Epithelial cell of esophagus (primary cell): ENCODE data around the gene TDRD7.
A peak's percentile ranks its signal among the peaks of the same experiment; 100 is the strongest.

ENCODE experiments used
- DNase-seq: peaks from one replicate; pipeline ENCODE4 v3.0.0; 2010; ENCODE audit warnings: low read depth
- H3K4me3 ChIP-seq: 2 replicates; pipeline ENCODE4 v1.5.1; 2011; ENCODE audit warnings: mild to moderate bottlenecking, low read length, control low read depth
- TF ChIP-seq, protein P1 (sequence below): IDR thresholded peaks from 2 replicates; pipeline ENCODE4 v1.5.1; 2011; ENCODE audit warnings: low read depth, mild to moderate bottlenecking, low read length, control low read depth, inconsistent platforms; ENCODE audit not compliant: insufficient read depth; ENCODE audit errors: missing control alignments

TDRD7 gene

DNA sequence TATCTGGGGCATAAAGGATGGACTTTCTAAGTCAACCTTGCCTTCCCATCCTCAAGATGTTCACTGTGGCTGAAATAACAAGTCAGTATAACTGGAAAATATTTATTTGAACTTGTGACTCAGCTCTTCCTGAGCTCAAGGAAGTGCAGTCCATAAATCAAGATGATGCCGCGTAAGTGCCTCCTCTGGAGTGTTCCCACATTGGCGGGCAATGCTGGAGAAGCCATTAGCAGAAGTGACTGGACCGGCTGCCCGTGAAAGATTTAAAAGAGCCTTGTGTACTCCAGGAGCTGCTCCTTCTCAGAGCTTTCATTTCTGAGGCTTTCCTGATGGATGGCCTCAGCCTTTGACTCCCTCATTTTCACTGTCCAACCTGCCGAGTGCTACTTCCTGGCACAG, 107.0 kb downstream of the TDRD7 start:
- DNase-seq: peak; percentile 10
- no peak overlapping the region for H3K4me3 ChIP-seq
- TF ChIP-seq, protein P1, sequence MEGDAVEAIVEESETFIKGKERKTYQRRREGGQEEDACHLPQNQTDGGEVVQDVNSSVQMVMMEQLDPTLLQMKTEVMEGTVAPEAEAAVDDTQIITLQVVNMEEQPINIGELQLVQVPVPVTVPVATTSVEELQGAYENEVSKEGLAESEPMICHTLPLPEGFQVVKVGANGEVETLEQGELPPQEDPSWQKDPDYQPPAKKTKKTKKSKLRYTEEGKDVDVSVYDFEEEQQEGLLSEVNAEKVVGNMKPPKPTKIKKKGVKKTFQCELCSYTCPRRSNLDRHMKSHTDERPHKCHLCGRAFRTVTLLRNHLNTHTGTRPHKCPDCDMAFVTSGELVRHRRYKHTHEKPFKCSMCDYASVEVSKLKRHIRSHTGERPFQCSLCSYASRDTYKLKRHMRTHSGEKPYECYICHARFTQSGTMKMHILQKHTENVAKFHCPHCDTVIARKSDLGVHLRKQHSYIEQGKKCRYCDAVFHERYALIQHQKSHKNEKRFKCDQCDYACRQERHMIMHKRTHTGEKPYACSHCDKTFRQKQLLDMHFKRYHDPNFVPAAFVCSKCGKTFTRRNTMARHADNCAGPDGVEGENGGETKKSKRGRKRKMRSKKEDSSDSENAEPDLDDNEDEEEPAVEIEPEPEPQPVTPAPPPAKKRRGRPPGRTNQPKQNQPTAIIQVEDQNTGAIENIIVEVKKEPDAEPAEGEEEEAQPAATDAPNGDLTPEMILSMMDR: no peak

DNA sequence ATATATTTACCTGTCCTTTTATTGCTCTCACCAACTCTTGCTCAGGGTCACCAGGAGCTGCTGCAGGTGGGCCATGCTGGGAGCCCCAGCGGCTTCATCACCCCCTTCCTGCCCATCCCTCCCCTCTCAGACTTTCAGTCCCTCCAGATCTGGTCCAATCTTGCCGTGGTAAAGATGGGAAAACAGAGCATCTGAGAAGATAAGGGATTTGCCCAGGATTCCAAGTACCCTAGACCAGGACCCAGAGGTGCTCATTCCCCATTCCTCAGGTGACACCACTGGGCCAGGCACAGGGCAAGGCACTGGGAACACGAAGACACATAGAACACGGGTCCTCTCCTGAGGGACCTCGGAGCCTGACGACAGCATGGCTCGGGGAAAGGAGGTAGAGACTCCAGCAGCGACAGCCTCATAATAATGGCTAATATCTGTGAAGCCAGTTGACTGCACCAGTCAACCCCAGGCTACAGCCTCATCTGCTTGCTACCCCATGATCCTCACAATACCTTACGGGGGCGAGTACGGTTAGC, 107.6 kb downstream of the TDRD7 start:
- TF ChIP-seq, protein P1: no peak
- H3K4me3 ChIP-seq: no peak overlapping the region
- DNase-seq: no peak

DNA sequence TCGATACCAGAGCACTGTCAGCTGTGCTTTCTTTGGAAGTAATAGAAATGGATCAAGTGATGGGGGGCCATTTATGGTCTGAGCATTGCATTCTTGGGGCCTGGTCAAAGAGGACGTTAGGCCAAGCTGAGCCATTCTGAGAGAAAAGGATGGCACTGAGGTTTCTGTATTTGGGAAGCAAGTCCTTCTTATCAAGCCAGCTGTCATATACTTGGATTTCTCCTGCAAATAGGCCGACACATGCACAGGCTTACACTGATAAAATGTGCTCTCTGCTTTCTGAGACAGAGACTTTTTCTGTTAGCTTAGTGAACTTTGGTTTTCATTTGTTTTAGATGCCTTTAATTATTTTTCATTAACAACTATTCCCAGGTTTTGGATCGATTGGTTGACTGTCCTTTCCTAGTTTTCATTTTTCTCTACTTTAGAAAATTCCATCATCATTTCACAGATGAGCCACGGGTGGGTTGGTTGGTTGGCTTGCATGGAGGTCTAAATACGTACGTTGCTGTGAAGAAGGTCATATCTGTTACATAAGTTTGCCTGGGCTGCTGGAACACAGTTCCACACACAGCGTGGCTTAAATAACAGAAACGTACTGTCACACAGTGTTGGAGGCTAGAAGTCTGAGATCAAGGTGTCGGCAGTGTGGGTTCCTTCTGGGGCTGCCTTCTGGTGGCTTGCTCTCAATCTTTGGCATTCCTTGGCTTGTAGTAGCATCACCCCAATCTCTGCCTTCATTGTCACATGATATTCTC, 109.9 kb downstream of the TDRD7 start:
- H3K4me3 ChIP-seq: no peak overlapping the region
- TF ChIP-seq, protein P1: no peak
- no peak for DNase-seq

DNA sequence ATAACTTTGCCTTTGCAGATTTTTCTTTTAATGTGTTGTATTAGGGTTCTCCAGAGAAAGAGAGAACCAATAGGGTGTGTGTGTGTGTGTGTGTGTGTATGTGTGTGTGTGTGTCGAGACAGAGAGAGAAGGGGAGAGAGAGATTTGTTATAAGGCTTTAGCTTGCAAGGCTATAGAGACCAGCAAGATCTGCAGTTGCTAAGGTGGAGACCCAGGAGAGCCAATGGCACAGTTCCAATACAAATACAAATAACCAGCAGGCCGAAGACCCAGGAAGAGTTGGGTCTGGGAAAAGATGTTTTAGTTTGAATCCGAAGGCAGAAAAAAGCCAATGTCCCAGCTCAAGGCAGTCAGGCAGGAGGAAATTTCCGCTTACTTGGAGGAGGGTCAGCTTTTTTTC, 112.5 kb downstream of the TDRD7 start:
- H3K4me3 ChIP-seq: no peak overlapping the region
- TF ChIP-seq, protein P1: no peak
- DNase-seq: no peak

DNA sequence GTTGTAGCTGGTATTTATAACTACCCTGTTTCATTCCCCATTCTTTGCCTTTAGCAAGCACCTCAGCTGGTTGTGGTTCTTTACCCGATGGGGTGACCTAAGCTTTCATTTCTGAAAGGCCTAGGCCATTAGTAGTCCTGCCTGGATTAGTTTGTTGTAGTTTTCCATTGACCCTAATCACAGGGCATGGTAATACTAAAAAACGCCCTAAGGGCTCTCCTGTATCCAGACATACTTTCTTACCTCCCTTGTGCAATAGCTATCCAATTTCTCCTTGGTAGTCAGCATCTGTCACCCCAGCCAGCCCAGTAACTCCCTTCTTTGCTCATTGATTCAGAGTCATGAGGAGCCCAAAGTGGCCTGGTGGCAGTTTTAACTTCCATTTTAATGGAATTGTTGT, 113.6 kb downstream of the TDRD7 start:
- peak; percentile 84 for DNase-seq
- TF ChIP-seq, protein P1: no peak
- H3K4me3 ChIP-seq: no peak overlapping the region

DNA sequence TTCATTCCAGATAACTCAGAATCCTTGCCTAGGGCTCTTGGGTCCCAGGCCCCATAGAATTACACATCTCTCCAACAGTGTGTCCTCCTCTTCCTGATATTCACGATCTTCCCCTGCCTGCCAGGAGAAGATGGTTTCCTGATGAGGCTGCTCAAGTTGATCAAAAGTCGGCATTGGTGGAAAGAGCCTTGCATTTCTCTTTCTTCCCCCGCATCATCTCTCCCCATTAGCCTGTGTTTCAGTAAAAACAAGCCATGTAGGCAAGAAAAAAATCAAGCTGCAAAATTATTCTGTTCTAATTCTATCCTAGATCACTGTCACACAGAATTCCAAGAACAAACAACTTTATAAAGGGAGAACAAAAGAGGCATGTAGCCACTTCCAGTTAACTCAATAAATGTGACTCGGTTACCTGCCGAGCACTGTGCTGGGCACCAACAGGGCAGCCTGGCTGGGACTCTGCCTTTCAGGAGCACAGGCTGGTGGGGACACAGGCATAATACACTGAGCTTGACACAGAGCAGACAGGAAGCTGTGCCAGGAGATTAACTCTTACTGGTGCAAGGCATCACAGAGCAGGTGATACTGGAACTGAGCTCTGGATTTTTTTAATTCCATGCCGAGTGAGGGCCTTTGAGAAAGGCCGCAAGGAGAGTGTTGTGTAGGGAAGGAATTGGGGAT, 115.1 kb downstream of the TDRD7 start:
- TF ChIP-seq, protein P1: no peak
- DNase-seq: no peak
- no peak overlapping the region for H3K4me3 ChIP-seq
